Vagina (tissue), 2 donors: Measurements from ENCODE around the gene RGS14. TPM values are rescaled to one million over a fixed set of nuclear protein-coding genes. Genes with fewer than 3 reads are reported as not detected.

Experiments used
- DNase-seq, 2 donors: peaks; one replicate each; pipeline ENCODE4 v3.0.0-alpha.2; 2017; ENCODE audit errors: extremely low spot score in 2 of 2
- H3K27ac ChIP-seq: fragments of 200-600 bp; sonication (generic); one replicate; pipeline ENCODE4 v1.5.1; 2019
- H3K27me3 ChIP-seq: fragments of 200-600 bp; sonication (generic); one replicate; pipeline ENCODE4 v1.5.1; 2019
- H3K36me3 ChIP-seq, 2 donors: fragments of 200-600 bp; sonication (generic); one replicate each; pipeline ENCODE4 v1.5.1; 2017 to 2019
- H3K4me1 ChIP-seq: fragments of 200-600 bp; sonication (generic); one replicate; pipeline ENCODE4 v1.5.1; 2019
- H3K4me3 ChIP-seq, 2 donors: fragments of 200-600 bp; sonication (generic); 1 replicate in 1 of 2; 2 replicates in 1 of 2; pipeline ENCODE4 v1.5.1; 2016 to 2019
- H3K9me3 ChIP-seq: fragments of 200-600 bp; sonication (generic); one replicate; pipeline ENCODE4 v1.5.1; 2019
- CTCF ChIP-seq, 3 experiments: fragments of 450-650 bp in 2 of 3; fragments of 200-600 bp in 1 of 3; sonication (generic) in 1 of 3; IDR thresholded peaks; one replicate each; pipeline ENCODE4 v1.5.1; 2017 to 2019; ENCODE audit warnings: antibody characterized with exemption in 3 of 3, mild to moderate bottlenecking in 2 of 3, moderate library complexity in 2 of 3
- POLR2A ChIP-seq, 2 donors: fragments of 450-650 bp; IDR thresholded peaks; one replicate each; pipeline ENCODE4 v1.6.1; 2017; ENCODE audit warnings: antibody characterized with exemption in 2 of 2, mild to moderate bottlenecking in 2 of 2, moderate library complexity in 2 of 2
- POLR2AphosphoS5 ChIP-seq, 2 donors: sonication (generic); formaldehyde crosslinking; IDR thresholded peaks; one replicate each; pipeline ENCODE4 v1.9.0; 2017; ENCODE audit warnings: antibody characterized with exemption in 2 of 2, mild to moderate bottlenecking in 2 of 2, low read depth in 1 of 2; ENCODE audit not compliant: insufficient read depth in 1 of 2
- intact Hi-C: fragments of 100-400 bp; cut with DNase I; formaldehyde crosslinking; loops from one replicate; pipeline ENCODE4 v1.15.1; 2023
- total RNA-seq: library from RNA; depleted of rRNA; stranded (reverse); fragments of >200 nt; gene quantifications from one replicate; pipeline ENCODE4 v1.2.3, GENCODE V29; 2016

Gene RGS14
- total RNA-seq, 1 donor from 2014 or later = 49.1 TPM

GRCh38 chr5:177393990-177394389 is 36.3 kb downstream of the RGS14 start:
- intact Hi-C loops = no loop called here
- Histone ChIP-seq H3K27ac (no peak overlapping the region), H3K36me3 (no peaks in the 10 kb centered on the region), H3K27me3 (no peaks in the 10 kb centered on the region), H3K4me1 (peaks cover 15% of the 10 kb centered on the region), H3K4me3 (no peak overlapping the region), H3K9me3 (no peaks in the 10 kb centered on the region)
- DNase-seq = no peak
- TF ChIP-seq POLR2AphosphoS5 (IDR thresholded peaks at IDR 0.05; ENCODE audit: insufficient read depth in 1 of 2, low read depth in 1 of 2) = no peak
- no peak for TF ChIP-seq CTCF (IDR thresholded peaks at IDR 0.05)
- TF ChIP-seq POLR2A (IDR thresholded peaks at IDR 0.05) = no peak

GRCh38 chr5:177396078-177396477 is 38.4 kb downstream of the RGS14 start:
- H3K4me1 ChIP-seq = peaks cover 11% of the 10 kb centered on the region
- DNase-seq = no peak
- H3K27me3 ChIP-seq = peaks cover 11% of the 10 kb centered on the region
- H3K9me3 ChIP-seq = no peaks in the 10 kb centered on the region
- H3K4me3 ChIP-seq = no peak overlapping the region
- H3K27ac ChIP-seq = no peak overlapping the region
- no peak for TF ChIP-seq POLR2AphosphoS5 (IDR thresholded peaks at IDR 0.05; ENCODE audit: insufficient read depth in 1 of 2, low read depth in 1 of 2)
- TF ChIP-seq POLR2A (IDR thresholded peaks at IDR 0.05) = no peak
- TF ChIP-seq CTCF (IDR thresholded peaks at IDR 0.05) = no peak
- no peaks in the 10 kb centered on the region for H3K36me3 ChIP-seq
- intact Hi-C loops = no loop called here

GRCh38 chr5:177396807-177397206 is 39.1 kb downstream of the RGS14 start:
- intact Hi-C loops = no loop called here
- Histone ChIP-seq H3K27me3 (peaks cover 11% of the 10 kb centered on the region), H3K36me3 (no peaks in the 10 kb centered on the region), H3K27ac (no peak overlapping the region), H3K9me3 (no peaks in the 10 kb centered on the region), H3K4me1 (peaks cover 11% of the 10 kb centered on the region), H3K4me3 (no peak overlapping the region)
- no peak for TF ChIP-seq POLR2AphosphoS5 (IDR thresholded peaks at IDR 0.05; ENCODE audit: insufficient read depth in 1 of 2, low read depth in 1 of 2)
- no peak for DNase-seq

- Histone ChIP-seq H3K27me3 (peaks cover 11% of the 10 kb centered on the region), H3K4me1 (peaks cover 21% of the 10 kb centered on the region), H3K4me3 (no peak overlapping the region), H3K27ac (no peak overlapping the region), H3K36me3 (no peaks in the 10 kb centered on the region), H3K9me3 (no peaks in the 10 kb centered on the region)
- TF ChIP-seq POLR2AphosphoS5 (IDR thresholded peaks at IDR 0.05; ENCODE audit: insufficient read depth in 1 of 2, low read depth in 1 of 2) = no peak
- TF ChIP-seq POLR2A (IDR thresholded peaks at IDR 0.05) = no peak
- no peak for TF ChIP-seq CTCF (IDR thresholded peaks at IDR 0.05)
- intact Hi-C loops = no loop called here
- no peak for DNase-seq
Observed at GRCh38 chr5:177397875-177398390, 40.2 kb downstream of the RGS14 start.

- peaks cover 17% of the 10 kb centered on the region for H3K27me3 ChIP-seq
- intact Hi-C loops = no loop called here
- no peak within 1 kb of the TSS for H3K27ac ChIP-seq
- H3K4me3 ChIP-seq = no peak within 1 kb of the TSS
- no peak for DNase-seq
- no peak for TF ChIP-seq CTCF (IDR thresholded peaks at IDR 0.05)
- no peak for TF ChIP-seq POLR2A (IDR thresholded peaks at IDR 0.05)
- TF ChIP-seq POLR2AphosphoS5 (IDR thresholded peaks at IDR 0.05; ENCODE audit: insufficient read depth in 1 of 2, low read depth in 1 of 2) = no peak
- H3K9me3 ChIP-seq = no peaks in the 10 kb centered on the region
- peaks cover 43% of the 10 kb centered on the region for H3K4me1 ChIP-seq
- H3K36me3 ChIP-seq = no peaks in the 10 kb centered on the region
Observed at GRCh38 chr5:177399997-177400868, 42.5 kb downstream of the RGS14 start, which contains the start of gene PFN3. PFN3 (minus strand) TSS chr5:177400661; CDS start chr5:177400576, 85 bp downstream.
